T-cell (primary cell): Measurements from ENCODE around the gene DAPK1. TPM values are rescaled to one million over a fixed set of nuclear protein-coding genes. Genes with fewer than 3 reads are reported as not detected.

Experiments
- ATAC-seq, 4 experiments: fragments of 200-7000 bp in 3 of 4; fragments of 150-1000 bp in 1 of 4; cut with Tn5 transposase; replicated peaks in 1 of 4; 1 replicate in 3 of 4; 2 replicates in 1 of 4; pipeline ENCODE4 v1.10.0; 2021; ENCODE audit warnings: moderate library complexity in 3 of 4, mild to moderate bottlenecking in 2 of 4, moderate number of reproducible peaks in 1 of 4
- CTCF ChIA-PET, 2 donors: fragments of 300-600 bp; sonication (Branson Sonifier 250); formaldehyde crosslinking; loops; one replicate each; lab custom pipeline; 2022; ENCODE audit warnings: antibody characterized with exemption in 2 of 2; lab: Charles Lee
- POLR2A ChIA-PET, 2 donors: fragments of 300-600 bp; sonication (Branson Sonifier 250); formaldehyde crosslinking; loops; one replicate each; lab custom pipeline; 2022; ENCODE audit warnings: antibody characterized with exemption in 2 of 2; lab: Charles Lee
- DNase-seq, 35 experiments: peaks; one replicate each; pipeline versions ENCODE4 v3.0.0 to v3.0.0-alpha.2; 2013 to 2023
- H3K27ac ChIP-seq: one replicate; pipeline ENCODE4 v1.5.1; 2013; ENCODE audit warnings: low read length
- H3K27me3 ChIP-seq, 2 experiments: replicated peaks in 1 of 2; 1 replicate in 1 of 2; 2 replicates in 1 of 2; pipeline versions ENCODE4 v1.6.1 to v1.7.0; 2013; ENCODE audit warnings: low read length in 1 of 2, mixed read lengths in 1 of 2; ENCODE audit not compliant: control insufficient read depth in 2 of 2, insufficient read depth in 2 of 2; ENCODE audit errors: extremely low read depth in 1 of 2
- H3K36me3 ChIP-seq, 2 donors: 1 replicate in 1 of 2; 2 replicates in 1 of 2; pipeline versions ENCODE4 v1.6.1 to v1.7.0; 2013; ENCODE audit warnings: low read length in 1 of 2; ENCODE audit not compliant: control insufficient read depth in 2 of 2, insufficient read depth in 1 of 2; ENCODE audit errors: extremely low read depth in 1 of 2
- H3K4me1 ChIP-seq, 2 experiments: 1 replicate in 1 of 2; 2 replicates in 1 of 2; pipeline versions ENCODE4 v1.6.1 to v1.7.0; 2013; ENCODE audit warnings: low read length in 2 of 2, mixed read lengths in 1 of 2; ENCODE audit not compliant: insufficient read depth in 2 of 2, control insufficient read depth in 1 of 2; ENCODE audit errors: extremely low read depth in 1 of 2
- H3K4me3 ChIP-seq, 2 donors: 1 replicate in 1 of 2; 2 replicates in 1 of 2; pipeline versions ENCODE4 v1.5.1 to v1.7.0; 2013; ENCODE audit warnings: mild to moderate bottlenecking in 2 of 2, low read length in 1 of 2, moderate library complexity in 1 of 2; ENCODE audit not compliant: control insufficient read depth in 1 of 2; ENCODE audit errors: extremely low read depth in 1 of 2
- H3K9me3 ChIP-seq: 2 replicates; pipeline ENCODE4 v1.7.0; 2013
- H3K27ac Mint-ChIP-seq, 2 donors: one replicate each; pipeline ENCODE4 v1.8.0; 2020 to 2021; ENCODE audit warnings: mild to moderate bottlenecking in 2 of 2, mixed read lengths in 2 of 2
- H3K27me3 Mint-ChIP-seq, 2 donors: one replicate each; pipeline ENCODE4 v1.8.0; 2021 to 2022; ENCODE audit warnings: mixed read lengths in 2 of 2
- H3K36me3 Mint-ChIP-seq: one replicate; pipeline ENCODE4 v1.8.0; 2021; ENCODE audit warnings: mixed read lengths
- H3K4me1 Mint-ChIP-seq, 3 donors: one replicate each; pipeline ENCODE4 v1.8.0; 2020 to 2022; ENCODE audit warnings: mixed read lengths in 3 of 3, mild to moderate bottlenecking in 1 of 3
- H3K4me3 Mint-ChIP-seq, 3 donors: one replicate each; pipeline ENCODE4 v1.8.0; 2020 to 2022; ENCODE audit warnings: mild to moderate bottlenecking in 3 of 3, mixed read lengths in 3 of 3, moderate library complexity in 3 of 3
- H3K9me3 Mint-ChIP-seq, 3 donors: one replicate each; pipeline ENCODE4 v1.8.0; 2020 to 2022; ENCODE audit warnings: mixed read lengths in 3 of 3
- WGBS: methylation state at CpG from one replicate; pipeline ENCODE4 v1.1.5; 2013; ENCODE audit warnings: missing lambda C conversion rate; ENCODE audit not compliant: insufficient coverage; 5-methylcytosine and 5-hydroxymethylcytosine counted together
- total RNA-seq, 35 experiments: library from RNA in 6 of 35; stranded (reverse) in 6 of 35; fragments of 120-200 nt in 1 of 35; gene quantifications; one replicate each; pipeline versions ENCODE4 v1.2.1 to v1.2.4 and lab custom pipeline; 2013 to 2026

The DAPK1 gene
- total RNA-seq, 5 donors from 2014 or later (not counting 1 experiment from before 2014, with no cell fraction given), result 1.7 to 4.2 (median 2.8) TPM

DNA sequence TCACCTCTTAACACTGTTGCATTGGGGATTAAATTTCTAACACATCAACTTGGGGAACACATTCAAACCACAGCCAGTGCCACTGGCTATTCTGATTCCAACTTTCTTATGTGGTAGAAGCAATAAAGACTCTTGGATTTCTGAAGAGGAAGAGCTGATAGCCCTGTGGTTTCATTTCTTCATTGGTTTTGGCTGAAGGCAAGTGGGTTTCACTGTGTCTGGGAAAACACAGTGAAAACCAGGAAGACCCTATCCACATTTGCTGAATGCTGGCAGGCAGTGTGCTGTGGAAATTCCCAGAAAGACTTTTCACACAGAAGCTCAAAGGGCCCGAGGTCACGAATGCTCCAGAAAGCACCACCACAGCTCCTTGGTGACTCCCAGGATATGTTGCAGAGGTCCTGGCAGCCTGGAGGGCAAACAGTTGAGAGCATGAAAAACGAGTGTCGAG lies 67.1 kb downstream of the DAPK1 start:
- ChIA-PET POLR2A (no interaction called here), CTCF (no interaction called here)
- Mint-ChIP-seq H3K27me3 (peaks cover 0 to 3% of the 10 kb centered on the region in 2 donors), H3K4me1 (no peaks in the 10 kb centered on the region), H3K36me3 (no peaks in the 10 kb centered on the region), H3K4me3 (no peak overlapping the region), H3K27ac (no peak overlapping the region), H3K9me3 (peaks cover 0 to 4% (median 0%) of the 10 kb centered on the region in 3 donors)
- H3K36me3 ChIP-seq, result no peaks in the 10 kb centered on the region
- no peak overlapping the region for H3K4me3 ChIP-seq
- 65% methylated on average over 4 of the region's 4 CpGs for WGBS
- no peaks in the 10 kb centered on the region for H3K4me1 ChIP-seq
- no peaks in the 10 kb centered on the region for H3K27me3 ChIP-seq
- no peak for ATAC-seq
- no peak for DNase-seq
- H3K9me3 ChIP-seq, result no peaks in the 10 kb centered on the region
- H3K27ac ChIP-seq, result no peak overlapping the region

DNA sequence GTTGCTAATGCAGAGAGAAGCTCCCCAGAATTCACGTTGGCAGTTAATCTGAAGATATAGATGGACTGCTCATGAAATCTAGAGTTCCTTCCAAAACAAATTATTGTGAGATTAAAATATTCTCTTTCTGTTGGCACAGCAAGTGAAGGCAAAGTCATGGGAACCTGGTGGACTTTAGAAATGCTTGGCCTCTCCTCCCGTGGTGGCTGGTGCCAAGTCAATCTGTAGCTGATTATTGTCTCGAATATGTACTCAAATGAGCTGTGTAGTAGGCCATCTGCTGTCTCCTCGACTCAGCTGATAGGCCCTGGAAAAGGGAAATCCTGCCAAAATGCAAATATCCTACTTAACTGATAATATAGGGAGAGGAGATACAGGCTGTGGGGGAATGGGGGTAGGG lies 69.3 kb downstream of the DAPK1 start:
- CTCF ChIA-PET, result no interaction called here
- H3K27ac Mint-ChIP-seq, result no peak overlapping the region
- Histone ChIP-seq H3K9me3 (no peaks in the 10 kb centered on the region), H3K4me1 (peaks cover 0 to 4% of the 10 kb centered on the region in 2 experiments), H3K4me3 (no peak overlapping the region), H3K27me3 (no peaks in the 10 kb centered on the region), H3K36me3 (no peaks in the 10 kb centered on the region), H3K27ac (no peak overlapping the region)
- peaks cover 0 to 3% of the 10 kb centered on the region in 2 donors for H3K27me3 Mint-ChIP-seq
- H3K4me1 Mint-ChIP-seq, result no peaks in the 10 kb centered on the region
- 80% methylated on average over 1 of the region's 4 CpGs for WGBS
- peaks cover 0 to 4% (median 0%) of the 10 kb centered on the region in 3 donors for H3K9me3 Mint-ChIP-seq
- POLR2A ChIA-PET, result no interaction called here
- no peak for ATAC-seq
- H3K36me3 Mint-ChIP-seq, result no peaks in the 10 kb centered on the region
- H3K4me3 Mint-ChIP-seq, result no peak overlapping the region
- no peak for DNase-seq

DNA sequence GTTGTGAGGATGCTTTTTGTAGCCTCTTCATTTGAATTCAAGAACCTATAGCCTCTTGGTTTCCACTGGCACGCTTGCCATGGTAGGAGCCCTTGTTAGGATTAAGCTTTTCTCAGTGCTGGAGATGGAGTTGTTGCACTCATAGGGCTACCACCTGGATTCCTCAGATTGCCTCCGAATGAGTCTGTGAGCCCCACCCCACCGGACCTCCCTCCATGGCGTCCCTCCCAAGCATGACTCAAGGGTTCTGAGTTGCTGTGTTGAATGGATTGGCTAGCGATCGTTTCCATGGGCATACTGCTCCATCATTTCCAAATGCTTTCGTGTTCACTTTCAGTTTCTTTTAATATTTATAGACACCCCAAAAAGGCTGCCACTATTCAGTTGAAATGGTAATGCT lies 69.9 kb downstream of the DAPK1 start:
- H3K4me1 Mint-ChIP-seq, result no peaks in the 10 kb centered on the region

DNA sequence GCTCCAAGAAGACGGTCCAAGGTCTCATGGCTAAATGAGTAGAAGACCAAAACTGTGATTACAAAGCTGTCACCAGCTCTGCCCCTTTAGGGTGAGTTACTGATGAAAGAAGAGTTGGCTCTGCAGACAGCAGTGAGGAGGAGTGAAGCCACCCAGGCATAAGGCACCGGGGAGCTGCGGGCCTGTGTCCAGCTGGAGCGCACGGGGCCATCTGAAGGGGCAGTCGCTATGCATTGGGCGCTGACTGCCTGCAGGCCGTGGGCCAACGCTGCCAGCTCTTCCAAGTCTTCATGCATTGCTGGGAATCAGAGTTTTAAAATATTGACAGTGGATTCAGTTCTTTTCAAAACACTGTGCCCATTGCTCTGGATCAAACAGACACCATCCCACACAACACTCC lies 70.3 kb downstream of the DAPK1 start:
- CTCF ChIA-PET, result no interaction called here
- H3K9me3 ChIP-seq, result no peaks in the 10 kb centered on the region
- POLR2A ChIA-PET, result no interaction called here
- no peaks in the 10 kb centered on the region for H3K27me3 ChIP-seq
- H3K4me1 ChIP-seq, result peaks cover 0 to 4% of the 10 kb centered on the region in 2 experiments
- Mint-ChIP-seq H3K36me3 (no peaks in the 10 kb centered on the region), H3K4me1 (no peaks in the 10 kb centered on the region), H3K27ac (no peak overlapping the region), H3K4me3 (no peak overlapping the region), H3K9me3 (peaks cover 0 to 4% (median 0%) of the 10 kb centered on the region in 3 donors), H3K27me3 (peaks cover 0 to 3% of the 10 kb centered on the region in 2 donors)
- WGBS, result 92% methylated on average over 9 of the region's 9 CpGs
- no peak for ATAC-seq
- no peak overlapping the region for H3K27ac ChIP-seq
- no peaks in the 10 kb centered on the region for H3K36me3 ChIP-seq
- no peak for DNase-seq
- H3K4me3 ChIP-seq, result no peak overlapping the region

More for the DNA sequence above, 69.9 kb downstream of the DAPK1 start:
- Histone ChIP-seq H3K27me3 (no peaks in the 10 kb centered on the region), H3K36me3 (no peaks in the 10 kb centered on the region), H3K4me3 (no peak overlapping the region), H3K9me3 (no peaks in the 10 kb centered on the region), H3K4me1 (peaks cover 0 to 4% of the 10 kb centered on the region in 2 experiments), H3K27ac (no peak overlapping the region)
- POLR2A ChIA-PET, result no interaction called here
- DNase-seq, result no peak
- no CpG with 5 or more reads among the region's 7 CpGs for WGBS
- Mint-ChIP-seq H3K36me3 (no peaks in the 10 kb centered on the region), H3K9me3 (peaks cover 0 to 4% (median 0%) of the 10 kb centered on the region in 3 donors), H3K27me3 (peaks cover 0 to 3% of the 10 kb centered on the region in 2 donors), H3K27ac (no peak overlapping the region), H3K4me3 (no peak overlapping the region)
- ATAC-seq, result no peak
- CTCF ChIA-PET, result no interaction called here

DNA sequence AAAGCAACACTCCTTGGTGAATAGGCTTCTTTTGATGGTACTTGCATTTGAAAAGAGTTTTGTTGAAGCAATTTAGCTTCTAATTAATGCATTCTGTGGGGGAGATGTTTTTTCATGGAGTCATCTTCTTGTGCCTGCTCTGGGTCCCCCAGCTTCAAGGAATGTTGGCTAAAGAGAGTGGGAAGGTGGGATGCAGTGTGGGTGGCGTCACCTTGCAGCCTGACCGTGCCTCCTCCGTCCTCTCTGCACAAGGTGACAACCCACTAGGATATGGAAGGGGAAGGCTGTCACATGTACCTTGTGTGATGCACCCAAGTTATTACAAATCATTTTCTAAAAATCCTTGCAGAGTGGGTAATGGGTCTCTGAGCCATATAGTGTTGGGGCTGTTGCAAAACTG lies 70.7 kb downstream of the DAPK1 start:
- H3K27ac Mint-ChIP-seq, result no peak overlapping the region
- CTCF ChIA-PET, result no interaction called here

DNA sequence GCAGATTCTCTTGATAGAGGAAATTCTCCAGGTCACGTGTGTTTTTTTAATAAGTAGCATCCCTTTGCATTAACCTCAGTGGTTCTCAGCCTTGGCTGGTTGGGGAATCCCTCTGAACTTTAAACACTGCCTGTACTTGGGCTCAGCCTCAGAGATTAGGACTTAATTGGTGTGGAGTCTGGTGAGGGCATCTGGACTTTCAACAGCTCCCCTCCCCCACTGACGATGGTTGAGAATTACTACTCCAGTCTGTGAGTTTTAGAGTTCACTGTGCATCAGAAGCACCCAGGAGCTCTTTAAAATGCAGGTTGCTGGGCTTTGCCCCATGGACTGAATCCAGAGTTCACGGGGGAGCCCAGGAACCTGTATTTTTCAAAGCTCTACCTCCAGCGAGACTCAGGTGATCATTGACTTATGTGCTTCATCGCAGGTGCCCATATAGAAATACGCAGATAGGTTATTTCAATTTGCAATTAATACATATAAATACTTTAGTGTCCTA lies 71.4 kb downstream of the DAPK1 start:
- Histone ChIP-seq H3K36me3 (no peaks in the 10 kb centered on the region), H3K4me3 (no peak overlapping the region), H3K27me3 (no peaks in the 10 kb centered on the region), H3K27ac (no peak overlapping the region), H3K4me1 (peaks cover 0 to 4% of the 10 kb centered on the region in 2 experiments), H3K9me3 (no peaks in the 10 kb centered on the region)
- DNase-seq (no peak), ATAC-seq (no peak)
- ChIA-PET CTCF (no interaction called here), POLR2A (no interaction called here)
- Mint-ChIP-seq H3K4me3 (no peak overlapping the region), H3K36me3 (no peaks in the 10 kb centered on the region), H3K27ac (no peak overlapping the region), H3K27me3 (peaks cover 0 to 3% of the 10 kb centered on the region in 2 donors), H3K4me1 (no peaks in the 10 kb centered on the region), H3K9me3 (peaks cover 0 to 2% (median 0%) of the 10 kb centered on the region in 3 donors)
- WGBS, result 81% methylated on average over 2 of the region's 6 CpGs

More for the DNA sequence above, 70.7 kb downstream of the DAPK1 start:
- H3K27me3 Mint-ChIP-seq, result peaks cover 0 to 3% of the 10 kb centered on the region in 2 donors
- Histone ChIP-seq H3K27ac (no peak overlapping the region), H3K9me3 (no peaks in the 10 kb centered on the region), H3K4me1 (peaks cover 0 to 4% of the 10 kb centered on the region in 2 experiments), H3K4me3 (no peak overlapping the region), H3K27me3 (no peaks in the 10 kb centered on the region), H3K36me3 (no peaks in the 10 kb centered on the region)
- no peak for ATAC-seq
- H3K4me3 Mint-ChIP-seq, result no peak overlapping the region
- no CpG with 5 or more reads among the region's 3 CpGs for WGBS
- no peaks in the 10 kb centered on the region for H3K4me1 Mint-ChIP-seq
- peaks cover 0 to 4% (median 0%) of the 10 kb centered on the region in 3 donors for H3K9me3 Mint-ChIP-seq
- no peak for DNase-seq
- no peaks in the 10 kb centered on the region for H3K36me3 Mint-ChIP-seq
- POLR2A ChIA-PET, result no interaction called here
